A549 (cell line): ENCODE results near the gene PLGRKT. TPM values are rescaled to one million over a fixed set of nuclear protein-coding genes. Genes with fewer than 3 reads are reported as not detected.

Source experiments
- ATAC-seq, 2 experiments: fragments of 200-7000 bp in 1 of 2; fragments of >200 bp in 1 of 2; cut with Nextera tagmentation in 1 of 2; cut with Tn5 transposase in 1 of 2; 3 replicates each; pipeline versions ENCODE4 v1.8.0 to v1.9.1; 2018 to 2020; ENCODE audit warnings: mild to moderate bottlenecking in 1 of 2, moderate library complexity in 1 of 2
- CTCF ChIA-PET: fragments of 300-600 bp; sonication (Branson Sonifier 250); formaldehyde crosslinking; extraction: SDS; loops from one replicate; lab custom pipeline; 2021; ENCODE audit warnings: antibody characterized with exemption, inconsistent platforms; lab: Yijun Ruan, JAX
- POLR2A ChIA-PET: fragments of 350-600 bp; formaldehyde crosslinking; extraction: SDS; loops from one replicate; lab custom pipeline; 2021; ENCODE audit warnings: antibody characterized with exemption, inconsistent platforms; lab: Yijun Ruan, JAX
- DNase-seq, 2 experiments: peaks; one replicate each; pipeline versions ENCODE4 v3.0.0 to v3.0.0-alpha.2; 2011 to 2016; ENCODE audit warnings: low read depth in 1 of 2, low spot score in 1 of 2
- FAIRE-seq: peaks from 2 replicates; lab custom pipeline; 2011; peaks lifted over from hg19 to GRCh38; lab: Jason Lieb, UNC
- H3K27ac ChIP-seq, 2 experiments: fragments of >200 bp; sonication (Bioruptor Twin); formaldehyde crosslinking; 3 replicates each; pipeline ENCODE4 v1.5.1; 2016 to 2017
- H3K4me1 ChIP-seq: fragments of >200 bp; sonication (Bioruptor Twin); formaldehyde crosslinking; 3 replicates; pipeline ENCODE4 v1.6.1; 2016
- H3K4me2 ChIP-seq: fragments of >200 bp; sonication (Bioruptor Twin); formaldehyde crosslinking; 3 replicates; pipeline ENCODE4 v1.6.1; 2016
- H3K4me3 ChIP-seq: fragments of >200 bp; sonication (Bioruptor Twin); formaldehyde crosslinking; 3 replicates; pipeline ENCODE4 v1.5.1; 2016
- H3K9me3 ChIP-seq: fragments of >200 bp; sonication (Bioruptor Twin); formaldehyde crosslinking; 3 replicates; pipeline ENCODE4 v1.6.1; 2016
- ATOH8 ChIP-seq: fragments of 250-450 bp; sonication (Bioruptor Pico); IDR thresholded peaks from 2 replicates; pipeline ENCODE4 v1.5.0; 2020; ENCODE audit warnings: low read depth, mild to moderate bottlenecking, moderate library complexity
- CEBPB ChIP-seq, 2 experiments: fragments of >200 bp in 1 of 2; sonication (Bioruptor Twin) in 1 of 2; formaldehyde crosslinking in 1 of 2; IDR thresholded peaks; 2 replicates each; pipeline ENCODE4 v1.6.1; 2012 to 2016
- CHD4 ChIP-seq: fragments of 200-600 bp; sonication (generic); IDR thresholded peaks from 2 replicates; pipeline ENCODE4 v1.6.1; 2016; ENCODE audit warnings: antibody characterized with exemption, mild to moderate bottlenecking, borderline replicate concordance
- EHF ChIP-seq: fragments of 250-450 bp; sonication (Bioruptor Pico); IDR thresholded peaks from 2 replicates; pipeline ENCODE4 v1.5.0; 2020; ENCODE audit warnings: mild to moderate bottlenecking
- EHMT2 ChIP-seq: fragments of 200-600 bp; sonication (generic); IDR thresholded peaks from 2 replicates; pipeline ENCODE4 v1.6.1; 2016; ENCODE audit warnings: antibody characterized with exemption, low read depth, mild to moderate bottlenecking, moderate library complexity
- EP300 ChIP-seq, 2 experiments: fragments of >200 bp; sonication (Bioruptor Twin); formaldehyde crosslinking; IDR thresholded peaks; 2 replicates in 1 of 2; 3 replicates in 1 of 2; pipeline ENCODE4 v1.6.1; 2016 to 2017
- FOSL2 ChIP-seq, 2 experiments: fragments of 450-650 bp in 1 of 2; fragments of >200 bp in 1 of 2; sonication (Bioruptor Twin) in 1 of 2; formaldehyde crosslinking; IDR thresholded peaks; 2 replicates each; pipeline versions ENCODE4 v1.5.0 to v1.6.1; 2016 to 2020; ENCODE audit warnings: mild to moderate bottlenecking in 1 of 2, moderate library complexity in 1 of 2
- HES2 ChIP-seq: fragments of >200 bp; sonication (Bioruptor Twin); formaldehyde crosslinking; IDR thresholded peaks from 2 replicates; pipeline ENCODE4 v1.6.1; 2016
- HMGXB4 ChIP-seq: fragments of 250-450 bp; sonication (Bioruptor Pico); IDR thresholded peaks from 2 replicates; pipeline ENCODE4 v1.5.0; 2021; ENCODE audit warnings: mild to moderate bottlenecking, moderate library complexity, borderline replicate concordance
- HOXA7 ChIP-seq: fragments of 250-450 bp; sonication (Bioruptor Pico); IDR thresholded peaks from 2 replicates; pipeline ENCODE4 v1.5.0; 2020; ENCODE audit warnings: mild to moderate bottlenecking, moderate library complexity
- HOXB5 ChIP-seq: fragments of 250-450 bp; sonication (Bioruptor Pico); IDR thresholded peaks from 2 replicates; pipeline ENCODE4 v1.5.0; 2020; ENCODE audit warnings: mild to moderate bottlenecking, moderate library complexity
- MAZ ChIP-seq: fragments of 150-350 bp; IDR thresholded peaks from 2 replicates; pipeline ENCODE4 v1.6.1; 2014; ENCODE audit warnings: antibody characterized with exemption, low read depth, low read length, borderline replicate concordance
- NPAS2 ChIP-seq: fragments of 250-450 bp; sonication (Bioruptor Pico); IDR thresholded peaks from 2 replicates; pipeline ENCODE4 v1.8.0; 2022; ENCODE audit warnings: mild to moderate bottlenecking, moderate library complexity, borderline replicate concordance
- PBX3 ChIP-seq: IDR thresholded peaks from 2 replicates; pipeline ENCODE4 v1.6.1; 2012
- POLR2AphosphoS2 ChIP-seq: conservative IDR thresholded peaks from 2 replicates; pipeline ENCODE4 v1.6.1; 2012; ENCODE audit warnings: low read length, improper control_type of control experiment, inconsistent platforms
- RAD21 ChIP-seq, 2 experiments: fragments of >200 bp in 1 of 2; sonication (Bioruptor Twin) in 1 of 2; formaldehyde crosslinking in 1 of 2; IDR thresholded peaks in 1 of 2; conservative IDR thresholded peaks in 1 of 2; 2 replicates in 1 of 2; 3 replicates in 1 of 2; pipeline ENCODE4 v1.6.1; 2012 to 2018; ENCODE audit warnings: inconsistent platforms in 1 of 2
- RARB ChIP-seq: fragments of 250-450 bp; sonication (Bioruptor Pico); IDR thresholded peaks from 2 replicates; pipeline ENCODE4 v1.8.0; 2021; ENCODE audit warnings: mild to moderate bottlenecking, moderate library complexity
- RFX5 ChIP-seq: fragments of 450-650 bp; IDR thresholded peaks from 2 replicates; pipeline ENCODE4 v1.7.1; 2014; ENCODE audit warnings: antibody characterized with exemption, mild to moderate bottlenecking, moderate library complexity
- RNF2 ChIP-seq: fragments of 200-600 bp; sonication (generic); IDR thresholded peaks from 2 replicates; pipeline ENCODE4 v1.6.1; 2016; ENCODE audit warnings: low read depth, mild to moderate bottlenecking, antibody characterized with exemption, moderate library complexity, borderline replicate concordance
- SMC3 ChIP-seq: fragments of >200 bp; sonication (Bioruptor Twin); formaldehyde crosslinking; IDR thresholded peaks from 3 replicates; pipeline ENCODE4 v1.6.1; 2018; ENCODE audit warnings: inconsistent platforms
- ZC3H11A ChIP-seq: fragments of 450-650 bp; IDR thresholded peaks from 2 replicates; pipeline ENCODE4 v1.6.1; 2014; ENCODE audit warnings: antibody characterized with exemption, mild to moderate bottlenecking
- ZFP36 ChIP-seq: fragments of 450-650 bp; IDR thresholded peaks from 2 replicates; pipeline ENCODE4 v1.6.1; 2014; ENCODE audit warnings: borderline replicate concordance; ENCODE audit not compliant: partially characterized antibody
- ZNF302 ChIP-seq: fragments of 250-450 bp; sonication (Bioruptor Pico); IDR thresholded peaks from 2 replicates; pipeline ENCODE4 v1.9.0; 2021; ENCODE audit warnings: inconsistent platforms, mild to moderate bottlenecking, moderate library complexity
- ZSCAN20 ChIP-seq: fragments of 250-450 bp; sonication (Bioruptor Pico); IDR thresholded peaks from 2 replicates; pipeline ENCODE4 v1.8.0; 2022; ENCODE audit warnings: mild to moderate bottlenecking, moderate library complexity
- WGBS: methylation state at CpG from one replicate; pipeline ENCODE4 v1.1.6; 2017; ENCODE audit errors: missing lambda C conversion rate; 5-methylcytosine and 5-hydroxymethylcytosine counted together
- polyA plus RNA-seq, 4 experiments: library from polyadenylated mRNA; depleted of rRNA in 3 of 4; stranded (reverse); fragments of >200 nt; fragmentation: RNase III in 1 of 4; extraction: RNeasy Plus Mini Kit Qiagen cat#74134 plus additional on column Dnase treatment in 1 of 4; gene quantifications; 2 replicates in 3 of 4; 3 replicates in 1 of 4; pipeline ENCODE4 v1.2.3, GENCODE V29; 2011 to 2017
- TF ChIP-seq, protein P1 (sequence below): IDR thresholded peaks from 2 replicates; pipeline ENCODE4 v1.6.1; 2012

The PLGRKT gene
- polyA plus RNA-seq, 2 of the 4 experiments (the other 2 are of a cell fraction) = 24.3 to 37.7 TPM

- H3K4me1 ChIP-seq = peaks cover 48% of the 10 kb centered on the region
- H3K27ac ChIP-seq = peak overlapping the region in 1 of 2 experiments; percentile 36; a peak in 1 of 6 replicates
These were observed 15.3 kb upstream of the PLGRKT start for GRCh38 chr9:5453004-5453403.

DNA sequence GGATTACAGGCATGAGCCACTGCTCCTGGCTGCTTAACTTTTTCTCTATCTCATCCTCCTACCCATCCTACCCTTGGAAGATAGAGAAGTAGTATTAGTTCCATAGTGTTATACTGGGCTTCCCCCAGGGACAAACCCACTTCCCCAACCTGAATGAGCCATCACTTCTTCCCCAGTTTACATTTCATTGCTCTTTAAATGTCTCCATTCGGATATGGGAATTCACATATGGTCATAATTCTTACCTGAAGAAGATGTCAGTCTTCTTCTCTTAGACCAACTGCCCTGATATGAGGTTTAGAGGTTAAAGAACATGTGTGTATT, 14.5 kb upstream of the PLGRKT start:
- FAIRE-seq (no peak), ATAC-seq (no peak), DNase-seq (no peak)
- no peak overlapping the region for H3K4me3 ChIP-seq
- TF ChIP-seq HOXA7 (CRISPR knock-in tag) (no peak), HMGXB4 (no peak), MAZ (no peak), RNF2 (no peak), CEBPB (IDR thresholded peaks at IDR 0.05) (no peak), EHF (CRISPR knock-in tag) (no peak), HES2 (no peak), EP300 (IDR thresholded peaks at IDR 0.05) (no peak), RFX5 (no peak)
- peak overlapping the region; percentile 1; the same call in 1 of the 3 replicates for H3K4me2 ChIP-seq
- H3K27ac ChIP-seq = peak overlapping the region in 1 of 2 experiments; percentile 10; a peak in 1 of 6 replicates
- POLR2A ChIA-PET = no interaction called here
- 69% methylated on average over 1 of the region's 1 CpG for WGBS
- CTCF ChIA-PET = no interaction called here
- H3K9me3 ChIP-seq = no peaks in the 10 kb centered on the region
- H3K4me1 ChIP-seq = peaks cover 51% of the 10 kb centered on the region

More at GRCh38 chr9:5453004-5453403, 15.3 kb upstream of the PLGRKT start:
- no peak overlapping the region for H3K4me3 ChIP-seq
- CTCF ChIA-PET = no interaction called here
- ATAC-seq (no peak), DNase-seq (no peak), FAIRE-seq (no peak)
- 53% methylated on average over 2 of the region's 2 CpGs for WGBS
- POLR2A ChIA-PET = no interaction called here
- no peak for TF ChIP-seq HMGXB4
- no peak for TF ChIP-seq FOSL2 (IDR thresholded peaks at IDR 0.05)
- peak; percentile 71 for TF ChIP-seq FOSL2 (CRISPR knock-in tag; IDR thresholded peaks at IDR 0.05)
- no peaks in the 10 kb centered on the region for H3K9me3 ChIP-seq
- peak overlapping the region; percentile 14 for H3K4me2 ChIP-seq

GRCh38 chr9:5450359-5451091, 12.8 kb upstream of the PLGRKT start, which contains the start of gene CD274:
Gene CD274 (plus strand): TSS chr9:5450542. CDS start chr9:5456114, 5,572 bp downstream.
- Histone ChIP-seq H3K4me3 (peak within 1 kb of the TSS; percentile 47), H3K9me3 (no peaks in the 10 kb centered on the region), H3K4me1 (peaks cover 54% of the 10 kb centered on the region), H3K27ac (peak within 1 kb of the TSS; percentile 69 to 84), H3K4me2 (peak within 1 kb of the TSS; percentile 88)
- ATAC-seq (peak; percentile 98 to 99), DNase-seq (peak; percentile 70 to 91), FAIRE-seq (peak; percentile 61)
- CTCF ChIA-PET = interaction anchor here (0.6 to 5.5 kb wide), 38 partner anchors 9 to 386 kb away, joined by 3 to 96 read pairs (median 5); partner anchors contain the start of genes PDCD1LG2 and PLGRKT
- POLR2A ChIA-PET = interaction anchor here (0.5 to 2.2 kb wide), 9 partner anchors 13 to 772 kb away, joined by 3 to 21 read pairs (median 5); partner anchors contain the start of genes CDC37L1, JAK2, PDCD1LG2 and PLGRKT
- WGBS = 5% methylated on average over 16 of the region's 36 CpGs
- TF ChIP-seq CHD4 = no peak
- no peak for TF ChIP-seq EHMT2
- no peak for TF ChIP-seq RNF2
- peak; percentile 80 to 83 for TF ChIP-seq RAD21 (conservative IDR thresholded peaks at IDR 0.05 in 1 of 2, IDR thresholded peaks at IDR 0.05 in 1 of 2)
- no peak for TF ChIP-seq NPAS2 (CRISPR knock-in tag)
- no peak for TF ChIP-seq ZSCAN20
- no peak for TF ChIP-seq ZFP36
- TF ChIP-seq POLR2AphosphoS2 = no peak
- TF ChIP-seq ATOH8 (CRISPR knock-in tag) = no peak
- TF ChIP-seq SMC3 = peak; percentile 76
- no peak for TF ChIP-seq HOXB5
- no peak for TF ChIP-seq RFX5
- TF ChIP-seq, protein P1, sequence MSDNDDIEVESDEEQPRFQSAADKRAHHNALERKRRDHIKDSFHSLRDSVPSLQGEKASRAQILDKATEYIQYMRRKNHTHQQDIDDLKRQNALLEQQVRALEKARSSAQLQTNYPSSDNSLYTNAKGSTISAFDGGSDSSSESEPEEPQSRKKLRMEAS = peak; percentile 73
- TF ChIP-seq ZC3H11A = no peak
- no peak for TF ChIP-seq RARB (CRISPR knock-in tag)
- no peak for TF ChIP-seq PBX3
- no peak for TF ChIP-seq ZNF302 (CRISPR knock-in tag)
